HUES64 (cell line): ENCODE measurements around the gene SLC39A11.

Experiments
- H3K27ac ChIP-seq: 2 replicates; pipeline ENCODE4 v1.7.0; 2013; ENCODE audit warnings: low read depth, low read length, inconsistent platforms
- H3K27me3 ChIP-seq: 2 replicates; pipeline ENCODE4 v1.6.1; 2013; ENCODE audit warnings: mild to moderate bottlenecking, low read length; ENCODE audit not compliant: insufficient read depth
- H3K36me3 ChIP-seq: 2 replicates; pipeline ENCODE4 v1.6.1; 2013; ENCODE audit warnings: mild to moderate bottlenecking, low read length; ENCODE audit not compliant: insufficient read depth
- H3K4me1 ChIP-seq: 2 replicates; pipeline ENCODE4 v1.6.1; 2013; ENCODE audit warnings: mild to moderate bottlenecking, low read length, moderate library complexity; ENCODE audit not compliant: insufficient read depth
- H3K4me3 ChIP-seq: 2 replicates; pipeline ENCODE4 v1.5.1; 2013; ENCODE audit warnings: mild to moderate bottlenecking, low read length, moderate library complexity
- H3K9ac ChIP-seq: 2 replicates; pipeline ENCODE4 v1.6.1; 2013; ENCODE audit warnings: mild to moderate bottlenecking, low read depth, low read length
- H3K9me3 ChIP-seq: 2 replicates; pipeline ENCODE4 v1.6.1; 2013; ENCODE audit warnings: low read depth, low read length; ENCODE audit not compliant: insufficient read depth
- WGBS: fragments of 150-250, 120-280 bp; methylation state at CpG from one replicate; pipeline ENCODE4 v1.1.7; 2013; ENCODE audit warnings: missing lambda C conversion rate; 5-methylcytosine and 5-hydroxymethylcytosine counted together

The SLC39A11 gene

DNA sequence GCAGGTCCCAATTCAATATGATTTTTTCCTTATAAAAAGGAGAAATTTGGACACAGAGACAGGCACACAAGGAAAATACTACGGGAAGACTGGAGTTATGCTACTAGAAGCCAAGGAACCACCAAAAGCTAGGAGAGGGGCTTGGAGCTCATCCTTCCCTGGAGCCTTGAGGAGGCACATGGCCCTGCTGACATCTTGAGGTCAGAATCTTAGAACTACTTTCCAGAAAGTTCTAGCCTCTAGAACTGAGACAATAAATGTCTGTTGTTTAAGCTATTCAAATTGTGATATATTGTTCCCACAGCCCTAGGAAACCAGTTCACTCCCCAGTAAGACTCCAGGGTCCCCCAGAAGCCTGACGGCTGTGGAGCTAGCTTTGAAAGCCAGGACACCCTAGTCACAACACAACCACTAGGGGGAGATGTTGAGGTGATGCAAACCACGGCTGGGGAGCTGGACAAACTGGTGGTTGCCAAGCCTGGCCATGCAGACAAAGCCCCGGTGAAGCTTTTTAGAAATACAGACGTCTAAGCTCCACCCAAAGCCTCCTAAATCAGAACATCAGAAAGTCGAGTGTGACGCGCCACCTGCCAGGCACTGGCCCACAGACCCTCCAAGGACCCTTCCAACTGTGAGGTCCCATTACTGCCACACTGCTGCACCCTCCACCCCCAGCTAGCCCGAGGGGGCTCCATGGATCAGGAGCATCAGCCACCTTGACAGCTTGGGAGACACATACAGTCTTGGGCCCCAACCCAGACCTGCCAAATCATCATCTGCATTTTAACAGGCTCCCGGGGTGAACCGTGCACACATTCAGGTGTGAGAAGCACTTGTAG, 106.4 kb downstream of the SLC39A11 start:
- H3K4me1 ChIP-seq = no peaks in the 10 kb centered on the region
- no peak overlapping the region for H3K27ac ChIP-seq
- no peak overlapping the region for H3K4me3 ChIP-seq
- WGBS = 51% methylated on average over 10 of the region's 11 CpGs
- H3K36me3 ChIP-seq = no peaks in the 10 kb centered on the region
- H3K9ac ChIP-seq = no peak overlapping the region
- no peaks in the 10 kb centered on the region for H3K9me3 ChIP-seq
- H3K27me3 ChIP-seq = no peaks in the 10 kb centered on the region

DNA sequence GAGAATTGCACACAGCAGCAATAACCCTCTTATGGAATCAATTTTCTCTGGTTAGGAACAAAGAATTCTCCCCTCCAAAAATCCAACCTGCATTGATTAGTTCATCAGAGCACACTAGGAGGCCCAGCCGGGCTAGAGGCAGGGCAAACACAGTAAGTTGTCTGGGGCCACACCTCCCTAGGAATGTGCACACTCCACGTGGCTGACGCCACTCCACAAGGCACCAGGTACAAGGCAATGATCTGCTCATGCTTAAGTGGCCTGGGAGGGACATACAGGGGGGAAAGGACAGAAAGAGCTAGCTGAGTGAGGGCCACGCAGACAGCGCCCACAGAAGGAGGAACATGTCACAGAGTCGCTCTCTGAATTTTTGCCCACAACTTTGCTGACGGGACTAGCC, 107.6 kb downstream of the SLC39A11 start:
- Histone ChIP-seq H3K9ac (no peak overlapping the region), H3K9me3 (no peaks in the 10 kb centered on the region), H3K36me3 (no peaks in the 10 kb centered on the region), H3K4me3 (no peak overlapping the region), H3K27ac (no peak overlapping the region), H3K27me3 (no peaks in the 10 kb centered on the region), H3K4me1 (no peaks in the 10 kb centered on the region)
- 82% methylated on average over 7 of the region's 7 CpGs for WGBS

DNA sequence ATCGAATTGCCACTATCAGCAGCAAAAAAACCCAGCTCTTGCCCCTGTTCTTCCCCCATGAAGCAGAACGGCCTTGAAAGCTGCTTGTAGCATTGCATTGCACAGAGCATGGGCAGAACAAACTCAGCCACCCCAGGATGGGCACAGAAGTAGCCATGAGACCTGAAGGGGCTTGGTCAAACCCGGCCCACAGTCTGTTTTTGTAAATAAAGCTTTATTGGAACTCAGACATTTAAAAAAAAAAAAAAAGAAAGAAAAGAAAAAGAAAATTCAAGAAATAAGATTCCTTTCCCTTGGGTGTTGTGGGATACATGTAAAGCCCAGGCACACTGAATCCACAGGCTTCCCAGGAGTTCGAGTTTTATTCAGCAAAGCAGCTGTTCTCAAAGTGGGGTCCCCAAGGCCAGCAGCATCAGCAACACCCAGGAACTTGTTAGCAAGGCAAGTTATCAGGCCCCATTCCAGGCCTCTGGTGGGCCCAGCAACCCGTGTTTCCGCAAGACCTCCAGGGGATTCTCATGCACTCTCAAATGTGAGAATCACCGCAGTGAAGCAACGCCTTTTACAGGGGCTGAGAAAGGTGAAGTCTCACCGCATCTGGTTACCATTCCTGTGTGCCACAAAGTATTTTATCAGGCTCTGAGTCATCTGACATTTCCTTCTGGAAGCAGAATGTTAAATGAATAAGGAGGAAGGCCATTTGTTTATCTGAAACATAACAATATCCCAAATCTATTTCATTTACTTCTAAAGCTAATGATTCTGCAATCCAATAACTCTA, 108.2 kb downstream of the SLC39A11 start:
- no peaks in the 10 kb centered on the region for H3K27me3 ChIP-seq
- H3K4me1 ChIP-seq = no peaks in the 10 kb centered on the region
- no peak overlapping the region for H3K4me3 ChIP-seq
- H3K9me3 ChIP-seq = no peaks in the 10 kb centered on the region
- H3K36me3 ChIP-seq = no peaks in the 10 kb centered on the region
- H3K27ac ChIP-seq = no peak overlapping the region
- 77% methylated on average over 9 of the region's 9 CpGs for WGBS
- H3K9ac ChIP-seq = no peak overlapping the region

DNA sequence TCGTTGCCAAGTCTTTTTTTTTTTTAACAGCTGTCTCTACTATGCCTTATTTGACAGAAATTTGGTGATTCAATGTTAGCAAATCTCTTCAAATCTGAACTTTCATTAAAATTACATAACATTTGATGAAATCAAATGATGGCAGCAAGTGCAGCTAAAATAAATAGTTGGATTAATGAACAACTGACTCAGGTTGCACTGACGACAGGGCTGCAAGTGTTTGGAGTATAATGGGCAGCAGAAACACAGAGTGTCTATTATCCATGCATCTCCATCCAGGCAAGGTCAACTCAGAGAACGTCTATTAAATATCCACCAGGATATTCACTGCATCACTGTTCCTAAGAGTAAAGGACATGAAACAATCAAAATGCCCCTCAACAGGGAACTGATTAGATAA, 109.8 kb downstream of the SLC39A11 start:
- Histone ChIP-seq H3K9ac (no peak overlapping the region), H3K27ac (no peak overlapping the region), H3K9me3 (no peaks in the 10 kb centered on the region), H3K36me3 (no peaks in the 10 kb centered on the region), H3K4me3 (no peak overlapping the region), H3K4me1 (no peaks in the 10 kb centered on the region), H3K27me3 (no peaks in the 10 kb centered on the region)
- WGBS = 86% methylated on average over 3 of the region's 3 CpGs

DNA sequence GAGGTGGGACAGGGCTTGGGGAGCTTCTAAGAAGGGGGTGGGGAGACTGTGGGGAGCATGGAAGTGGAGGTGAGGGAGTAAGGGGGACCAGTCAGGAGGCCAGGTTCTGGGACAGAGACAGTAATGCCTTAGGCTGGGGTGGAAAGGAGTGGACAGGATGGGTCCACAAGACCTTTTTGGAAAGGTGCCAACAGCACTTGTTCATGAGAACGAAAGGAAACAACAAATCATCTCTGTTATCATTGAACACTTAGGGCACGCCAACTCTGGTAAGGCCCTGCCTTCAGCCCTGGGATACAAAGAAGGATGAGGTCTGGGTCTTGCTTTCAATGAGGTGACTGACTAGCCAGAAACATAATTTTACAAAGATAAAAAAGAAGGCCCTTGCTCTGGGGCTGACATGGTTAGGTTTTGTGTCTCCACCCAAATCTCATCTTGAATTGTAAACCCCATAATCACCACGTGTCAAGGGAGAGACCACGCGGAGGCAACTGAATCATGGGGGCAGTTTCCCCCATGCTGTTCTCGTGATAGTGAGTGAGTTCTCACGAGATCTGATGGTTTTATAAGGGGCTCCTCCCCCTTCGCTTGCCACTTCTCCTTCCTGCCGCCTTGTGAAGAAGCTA, 113.8 kb downstream of the SLC39A11 start:
- Histone ChIP-seq H3K4me1 (peaks cover 7% of the 10 kb centered on the region; the same call in 1 of the 2 replicates), H3K27me3 (no peaks in the 10 kb centered on the region), H3K27ac (no peak overlapping the region), H3K36me3 (no peaks in the 10 kb centered on the region), H3K4me3 (no peak overlapping the region), H3K9me3 (no peaks in the 10 kb centered on the region), H3K9ac (no peak overlapping the region)
- 94% methylated on average over 9 of the region's 9 CpGs for WGBS

DNA sequence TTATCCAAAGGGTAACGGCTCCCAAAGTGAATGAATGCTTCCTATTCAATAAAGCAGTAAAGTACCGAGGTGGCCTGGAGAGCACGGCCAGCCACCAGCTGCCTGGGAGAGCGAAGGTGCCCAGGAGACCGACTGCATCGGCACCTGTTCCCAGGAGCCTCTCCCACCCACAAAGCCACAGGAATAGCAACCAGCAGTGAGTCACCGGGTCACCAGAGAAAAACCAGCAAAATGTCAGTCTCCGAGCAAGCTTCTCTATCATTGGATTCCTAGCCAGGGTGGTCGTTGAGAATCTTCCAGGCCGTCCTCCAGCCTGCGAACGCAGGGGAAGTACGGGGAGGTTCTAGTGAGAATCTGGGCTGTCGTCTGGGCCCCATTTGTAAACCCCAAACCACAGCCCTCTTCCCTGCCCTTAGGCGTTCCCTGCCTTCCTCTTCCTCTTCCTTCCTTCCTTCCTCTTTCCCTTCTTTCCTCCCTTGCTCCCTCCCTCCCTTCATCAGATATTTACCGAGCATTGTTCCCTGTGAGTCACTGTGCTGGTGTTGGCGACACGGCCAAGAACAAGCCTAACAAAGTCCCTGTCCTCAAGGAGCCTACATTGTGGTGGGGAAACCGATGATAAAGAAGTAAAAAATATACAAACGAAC, 114.6 kb downstream of the SLC39A11 start:
- Histone ChIP-seq H3K4me3 (no peak overlapping the region), H3K9ac (no peak overlapping the region), H3K9me3 (no peaks in the 10 kb centered on the region), H3K27me3 (no peaks in the 10 kb centered on the region), H3K4me1 (peaks cover 7% of the 10 kb centered on the region; the same call in 1 of the 2 replicates), H3K36me3 (no peaks in the 10 kb centered on the region), H3K27ac (no peak overlapping the region; the same call in 1 of the 2 replicates)
- 85% methylated on average over 20 of the region's 20 CpGs for WGBS

DNA sequence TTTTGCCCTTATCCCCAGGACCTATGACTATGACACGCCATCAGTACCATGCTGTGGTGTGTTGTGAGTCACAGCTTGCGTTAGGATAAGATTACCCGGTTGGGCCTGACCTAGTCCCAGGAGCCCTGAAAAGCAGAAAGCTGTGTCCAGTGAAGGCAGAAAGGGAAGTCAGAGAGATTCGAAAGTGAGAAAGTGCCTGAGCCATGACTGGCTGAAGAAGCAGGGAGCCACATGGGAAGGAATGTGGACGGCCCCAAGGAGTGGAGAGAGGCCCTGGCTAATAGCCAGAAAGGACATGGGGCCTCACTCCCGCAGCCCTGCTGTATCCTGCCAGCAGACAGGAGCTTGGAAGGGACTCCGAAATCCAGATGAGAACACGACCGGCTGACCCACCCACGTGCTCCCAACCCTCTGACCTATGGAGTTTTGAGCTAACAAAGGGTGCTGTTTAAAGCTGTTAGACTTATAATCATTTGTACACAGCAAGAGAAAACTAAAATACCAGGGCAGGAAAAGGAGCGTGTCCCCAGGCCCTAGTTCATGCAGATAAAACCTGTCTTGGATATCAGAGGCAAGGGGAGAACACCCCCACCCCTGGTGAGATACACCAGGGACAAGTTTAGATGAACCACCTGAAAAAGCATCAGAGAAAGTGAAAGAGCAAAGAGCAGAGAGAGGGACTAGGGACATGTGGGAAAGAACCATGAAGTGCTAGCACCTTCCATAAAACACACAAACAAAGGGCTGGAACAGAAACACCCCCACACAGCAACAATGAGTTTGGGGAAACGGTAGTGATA, 115.3 kb downstream of the SLC39A11 start:
- Histone ChIP-seq H3K4me3 (no peak overlapping the region), H3K9me3 (no peaks in the 10 kb centered on the region), H3K4me1 (peaks cover 7% of the 10 kb centered on the region; the same call in 1 of the 2 replicates), H3K36me3 (no peaks in the 10 kb centered on the region), H3K27me3 (no peaks in the 10 kb centered on the region), H3K27ac (no peak overlapping the region), H3K9ac (no peak overlapping the region)
- WGBS = 83% methylated on average over 12 of the region's 12 CpGs

DNA sequence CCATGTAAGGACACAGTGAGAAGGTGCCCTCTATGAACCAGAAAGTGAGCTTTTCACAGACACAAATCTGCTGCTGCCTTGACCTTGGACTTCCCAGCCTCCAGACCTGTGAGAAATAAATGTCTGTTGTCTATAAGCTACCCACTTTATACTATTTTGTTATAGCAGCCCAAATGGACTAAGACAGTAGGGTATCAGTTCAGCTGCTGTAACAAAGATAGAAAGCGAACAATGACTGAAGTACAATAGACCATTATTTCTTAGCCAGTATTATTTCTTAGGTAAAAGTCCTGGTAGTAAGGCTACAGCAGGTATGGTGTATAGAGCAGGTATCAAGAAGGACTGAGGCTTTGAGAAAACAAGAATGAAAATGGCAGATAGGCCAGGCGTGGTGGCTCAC, 117.0 kb downstream of the SLC39A11 start:
- Histone ChIP-seq H3K4me3 (no peak overlapping the region), H3K27me3 (no peaks in the 10 kb centered on the region), H3K9me3 (no peaks in the 10 kb centered on the region), H3K27ac (no peak overlapping the region), H3K4me1 (peaks cover 21% of the 10 kb centered on the region; the same call in 1 of the 2 replicates), H3K9ac (no peak overlapping the region), H3K36me3 (no peaks in the 10 kb centered on the region)
- WGBS = 96% methylated on average over 2 of the region's 2 CpGs

DNA sequence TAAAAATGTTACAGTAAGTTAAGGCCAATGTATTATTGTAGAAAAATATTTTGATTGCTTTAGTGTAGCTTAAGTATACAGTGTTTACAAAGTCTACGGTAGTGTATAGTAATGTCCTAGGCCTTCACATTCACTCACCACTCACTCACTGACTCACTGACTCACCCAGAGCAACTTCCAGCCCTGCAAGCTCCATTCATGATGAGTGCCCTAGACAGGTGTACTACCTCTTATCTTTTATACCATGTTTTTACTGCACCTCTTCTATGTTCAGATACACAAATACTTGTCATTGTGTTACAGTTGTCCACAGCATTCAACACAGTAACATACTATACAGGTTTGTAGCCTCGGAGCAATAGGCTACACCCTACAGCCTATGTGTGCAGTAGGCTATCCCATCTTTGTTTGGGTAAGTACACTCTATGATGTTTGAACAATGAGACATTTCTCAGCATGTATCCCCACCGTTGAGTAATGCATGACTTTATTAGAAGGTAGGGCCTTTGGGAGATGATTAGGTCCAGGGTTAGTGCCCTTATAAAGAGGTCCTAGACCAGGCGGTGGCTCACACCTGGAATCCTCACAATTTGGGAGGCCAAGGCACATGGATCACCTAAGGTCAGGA, 117.8 kb downstream of the SLC39A11 start:
- Histone ChIP-seq H3K4me3 (no peak overlapping the region), H3K4me1 (peaks cover 26% of the 10 kb centered on the region; the same call in 1 of the 2 replicates), H3K27me3 (no peaks in the 10 kb centered on the region), H3K9ac (no peak overlapping the region), H3K36me3 (no peaks in the 10 kb centered on the region), H3K9me3 (no peaks in the 10 kb centered on the region), H3K27ac (no peak overlapping the region)
- WGBS = 93% methylated on average over 4 of the region's 4 CpGs
